ENCODE data around the gene MRM1.

The MRM1 gene

DNA sequence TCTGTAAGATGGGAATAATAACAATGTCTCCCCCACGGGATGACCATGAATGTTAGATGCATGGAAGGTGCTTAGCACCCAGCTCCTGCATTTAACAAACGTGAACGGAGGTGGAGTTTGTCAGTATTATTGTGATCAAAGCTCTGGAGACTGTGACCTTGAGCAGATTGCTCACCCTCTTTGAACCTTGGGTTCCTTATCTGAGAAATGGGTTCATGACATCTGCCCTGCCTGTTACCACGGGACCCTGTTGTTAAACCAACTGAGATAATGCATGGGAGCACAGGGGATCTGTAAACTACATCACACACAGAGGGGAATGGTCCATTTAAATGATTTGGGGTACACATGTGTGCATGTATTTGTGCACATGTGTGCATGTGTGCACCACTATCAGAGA lies 29.6 kb downstream of the MRM1 start:
- H3K9ac ChIP-seq (ENCODE audit: low read length in 2 of 2) = no peak overlapping the region
- H3K4me3 ChIP-seq (ENCODE audit: low read length in 2 of 2) = no peak overlapping the region
- peaks cover 3% of the 10 kb centered on the region for H3K4me1 ChIP-seq (ENCODE audit: control insufficient read depth, insufficient read depth, low read length)
- H3K27ac ChIP-seq (ENCODE audit: low read length) = no peak overlapping the region
- H3K9me3 ChIP-seq (ENCODE audit: control insufficient read depth in 2 of 2, low read length in 2 of 2) = no peaks in the 10 kb centered on the region
- no peaks in the 10 kb centered on the region for H3K36me3 ChIP-seq (ENCODE audit: control insufficient read depth in 2 of 2, insufficient read depth in 2 of 2, low read length in 2 of 2)
- peaks cover 35 to 42% of the 10 kb centered on the region in 2 donors for H3K27me3 ChIP-seq (ENCODE audit: control insufficient read depth in 1 of 2, insufficient read depth in 2 of 2, low read length in 2 of 2)

DNA sequence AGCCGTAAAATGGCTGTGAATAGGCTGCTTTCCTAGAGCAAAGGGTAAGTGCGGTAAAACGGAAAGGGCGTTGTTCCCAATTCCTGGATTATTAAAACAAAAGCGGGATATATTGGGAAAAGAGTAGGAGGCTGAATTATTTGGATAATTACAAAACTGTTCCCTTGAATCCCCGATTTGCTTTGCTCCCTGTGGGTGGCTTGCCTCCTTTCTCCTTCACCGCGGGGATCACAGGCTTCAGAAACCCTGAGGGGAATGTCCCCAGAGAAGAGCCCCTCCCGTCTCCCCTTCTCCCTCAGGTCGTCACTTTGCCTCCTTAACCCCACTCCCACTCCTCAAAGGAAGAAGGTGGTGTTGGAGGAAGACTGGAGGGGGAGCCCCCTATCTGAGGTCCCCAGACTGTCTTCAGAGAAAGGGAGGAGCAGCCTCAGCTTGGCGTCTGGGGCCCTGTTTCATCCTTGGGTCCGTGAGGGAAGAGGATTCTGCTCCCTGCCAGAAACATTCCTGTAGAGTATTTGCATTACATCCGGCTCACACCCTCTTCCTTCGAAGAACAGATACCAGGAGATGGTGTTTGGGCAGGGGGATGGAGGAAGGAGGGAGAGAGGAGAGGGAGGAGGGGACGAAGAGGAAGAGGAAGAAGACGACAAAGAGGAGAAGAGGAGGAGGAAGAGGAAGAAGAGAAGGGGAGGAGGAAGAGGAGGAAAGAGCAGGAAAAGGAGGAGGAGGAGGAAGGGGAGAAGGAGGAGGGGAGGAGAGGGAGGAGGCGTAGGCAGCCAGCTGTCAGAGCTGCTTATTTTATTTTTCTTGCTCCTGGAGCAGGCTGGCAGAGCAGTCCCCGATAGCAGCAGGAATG lies 31.8 kb downstream of the MRM1 start:
- no peaks in the 10 kb centered on the region for H3K9me3 ChIP-seq (ENCODE audit: control insufficient read depth in 2 of 2, low read length in 2 of 2)
- no peak overlapping the region for H3K9ac ChIP-seq (ENCODE audit: low read length in 2 of 2)
- H3K4me1 ChIP-seq (ENCODE audit: control insufficient read depth, insufficient read depth, low read length) = peaks cover 3% of the 10 kb centered on the region
- peaks cover 35 to 49% of the 10 kb centered on the region in 2 donors for H3K27me3 ChIP-seq (ENCODE audit: control insufficient read depth in 1 of 2, insufficient read depth in 2 of 2, low read length in 2 of 2)
- no peak overlapping the region for H3K4me3 ChIP-seq (ENCODE audit: low read length in 2 of 2)
- H3K36me3 ChIP-seq (ENCODE audit: control insufficient read depth in 2 of 2, insufficient read depth in 2 of 2, low read length in 2 of 2) = no peaks in the 10 kb centered on the region
- H3K27ac ChIP-seq (ENCODE audit: low read length) = no peak overlapping the region

DNA sequence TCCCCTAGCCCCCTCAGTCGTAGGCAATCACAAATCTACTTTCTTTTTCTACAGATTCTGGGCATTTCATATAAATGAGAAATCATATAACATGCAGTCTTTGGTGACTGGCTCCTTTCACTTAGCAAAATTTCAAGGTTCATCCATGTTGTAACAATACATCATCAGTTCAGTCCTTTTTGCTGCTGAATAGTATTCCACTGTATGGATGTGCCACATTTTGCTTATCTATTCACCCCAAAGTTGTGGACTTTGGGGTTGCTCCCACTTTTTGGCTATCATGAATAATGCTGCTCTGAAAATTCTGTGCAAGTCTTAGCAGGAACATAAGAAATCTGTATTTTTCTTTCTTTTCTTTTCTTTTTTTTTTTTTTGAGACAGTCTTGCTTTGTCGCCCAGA lies 39.0 kb downstream of the MRM1 start:
- no peak overlapping the region for H3K9ac ChIP-seq (ENCODE audit: low read length in 2 of 2)
- H3K27ac ChIP-seq (ENCODE audit: low read length) = no peak overlapping the region
- peaks cover 48 to 67% of the 10 kb centered on the region in 2 donors for H3K27me3 ChIP-seq (ENCODE audit: control insufficient read depth in 1 of 2, insufficient read depth in 2 of 2, low read length in 2 of 2)
- H3K4me1 ChIP-seq (ENCODE audit: control insufficient read depth, insufficient read depth, low read length) = peaks cover 10% of the 10 kb centered on the region
- no peaks in the 10 kb centered on the region for H3K36me3 ChIP-seq (ENCODE audit: control insufficient read depth in 2 of 2, insufficient read depth in 2 of 2, low read length in 2 of 2)
- H3K9me3 ChIP-seq (ENCODE audit: control insufficient read depth in 2 of 2, low read length in 2 of 2) = no peaks in the 10 kb centered on the region
- H3K4me3 ChIP-seq (ENCODE audit: low read length in 2 of 2) = no peak overlapping the region

DNA sequence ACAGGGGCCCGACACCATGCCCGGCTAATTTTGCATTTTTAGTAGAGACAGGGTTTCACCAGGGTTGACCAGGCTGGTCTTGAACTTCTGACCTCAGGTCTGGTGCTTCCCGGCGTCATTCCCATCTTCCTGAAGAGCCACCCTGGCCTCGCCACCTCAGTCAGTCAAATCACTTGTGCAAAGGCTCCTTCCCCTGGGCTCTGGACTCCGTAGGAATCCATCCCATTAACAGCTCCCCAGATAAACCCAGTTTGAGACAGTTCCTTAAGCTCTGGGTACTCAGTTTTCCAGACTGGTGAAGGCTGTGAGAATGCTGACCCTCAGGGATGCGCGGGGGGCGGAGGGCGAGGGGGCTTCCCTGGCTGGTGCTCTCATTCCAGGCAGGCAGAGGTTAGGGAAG lies 39.5 kb downstream of the MRM1 start:
- Histone ChIP-seq H3K4me3 (ENCODE audit: low read length in 2 of 2) (no peak overlapping the region), H3K9ac (ENCODE audit: low read length in 2 of 2) (no peak overlapping the region), H3K27ac (ENCODE audit: low read length) (no peak overlapping the region), H3K36me3 (ENCODE audit: control insufficient read depth in 2 of 2, insufficient read depth in 2 of 2, low read length in 2 of 2) (no peaks in the 10 kb centered on the region), H3K9me3 (ENCODE audit: control insufficient read depth in 2 of 2, low read length in 2 of 2) (no peaks in the 10 kb centered on the region), H3K27me3 (ENCODE audit: control insufficient read depth in 1 of 2, insufficient read depth in 2 of 2, low read length in 2 of 2) (peaks cover 46 to 67% of the 10 kb centered on the region in 2 donors), H3K4me1 (ENCODE audit: control insufficient read depth, insufficient read depth, low read length) (peaks cover 10% of the 10 kb centered on the region)

DNA sequence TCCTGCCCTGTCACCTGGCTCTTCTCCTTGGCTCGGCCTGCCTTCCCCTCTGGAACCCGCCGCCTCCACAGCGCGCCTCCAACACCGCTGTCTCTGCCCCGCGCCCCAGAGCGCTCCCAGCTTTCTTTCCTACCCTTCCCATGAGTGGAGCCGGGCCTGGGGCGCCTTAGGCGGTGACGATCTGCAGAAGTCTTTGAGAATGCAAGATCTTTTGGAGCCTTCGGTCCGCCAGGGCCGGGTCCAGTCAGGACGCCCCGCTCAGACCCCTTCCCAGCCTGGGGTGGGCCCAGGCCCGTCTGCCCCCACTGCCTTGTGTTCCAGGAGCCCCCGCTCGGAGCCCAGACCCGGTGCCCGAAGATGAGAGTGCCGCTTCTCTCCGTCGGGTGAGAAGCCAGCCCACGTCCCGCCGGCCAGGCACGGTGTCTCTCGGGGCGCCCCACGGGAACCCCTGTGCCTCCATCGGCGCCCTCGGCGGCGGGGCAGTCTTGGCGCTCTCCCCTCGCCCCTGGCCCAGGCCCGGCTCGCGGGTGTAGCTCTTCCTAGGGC lies 40.0 kb downstream of the MRM1 start:
- Histone ChIP-seq H3K4me1 (ENCODE audit: control insufficient read depth, insufficient read depth, low read length) (peaks cover 10% of the 10 kb centered on the region), H3K9me3 (ENCODE audit: control insufficient read depth in 2 of 2, low read length in 2 of 2) (no peaks in the 10 kb centered on the region), H3K27me3 (ENCODE audit: control insufficient read depth in 1 of 2, insufficient read depth in 2 of 2, low read length in 2 of 2) (peaks cover 51 to 73% of the 10 kb centered on the region in 2 donors), H3K9ac (ENCODE audit: low read length in 2 of 2) (no peak overlapping the region), H3K4me3 (ENCODE audit: low read length in 2 of 2) (peak overlapping the region; percentile 37 to 57), H3K36me3 (ENCODE audit: control insufficient read depth in 2 of 2, insufficient read depth in 2 of 2, low read length in 2 of 2) (no peaks in the 10 kb centered on the region), H3K27ac (ENCODE audit: low read length) (no peak overlapping the region)

DNA sequence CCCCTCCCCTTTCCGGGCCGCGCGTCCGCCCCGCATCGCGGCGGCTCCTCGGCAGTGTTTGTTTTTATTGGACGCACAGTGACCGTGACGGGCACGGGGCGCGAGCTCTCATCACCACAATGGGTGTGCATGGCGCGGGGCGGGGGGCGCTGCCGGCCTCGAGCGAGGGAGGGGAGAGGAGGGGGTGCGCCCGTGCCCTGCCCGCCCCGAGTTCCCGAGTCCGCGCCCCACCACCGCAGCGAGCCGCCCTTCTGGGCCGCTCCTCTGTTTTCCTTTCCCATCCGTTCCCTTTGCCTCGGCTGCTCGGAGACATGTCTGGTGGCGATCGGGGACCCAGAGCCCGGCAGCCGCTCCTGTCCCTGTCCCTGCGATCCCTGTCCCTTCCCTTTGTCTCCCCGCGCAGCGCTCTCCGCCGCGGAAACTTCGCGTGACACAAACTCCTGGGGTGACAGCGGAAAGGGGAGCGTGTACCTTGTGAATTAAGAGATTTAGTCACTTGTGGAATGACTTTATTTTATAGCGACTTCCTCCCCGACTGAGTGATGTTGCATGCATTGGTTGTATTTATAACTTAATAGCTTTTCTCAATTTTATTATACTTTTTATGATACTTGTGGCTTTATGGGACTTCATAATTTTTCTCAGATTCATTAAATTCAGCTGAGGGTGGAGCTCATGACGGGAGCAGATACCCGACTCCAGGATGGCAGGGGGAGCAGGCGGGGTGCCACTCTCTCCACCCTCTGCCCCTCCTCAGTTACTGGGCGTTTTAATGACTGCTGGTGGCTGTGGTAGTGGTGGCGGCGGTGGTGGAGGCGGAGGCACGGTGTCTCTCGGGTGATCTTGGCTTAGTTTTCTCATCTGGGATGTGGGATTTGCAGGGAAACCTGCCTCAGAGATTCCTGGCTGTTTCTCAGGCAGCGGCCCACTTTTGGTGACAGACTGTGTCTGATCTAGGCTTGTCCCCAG lies 40.8 kb downstream of the MRM1 start:
- peak overlapping the region; percentile 37 to 57 for H3K4me3 ChIP-seq (ENCODE audit: low read length in 2 of 2)
- H3K27me3 ChIP-seq (ENCODE audit: control insufficient read depth in 1 of 2, insufficient read depth in 2 of 2, low read length in 2 of 2) = peaks cover 58 to 70% of the 10 kb centered on the region in 2 donors
- no peaks in the 10 kb centered on the region for H3K36me3 ChIP-seq (ENCODE audit: control insufficient read depth in 2 of 2, insufficient read depth in 2 of 2, low read length in 2 of 2)
- no peak overlapping the region for H3K9ac ChIP-seq (ENCODE audit: low read length in 2 of 2)
- H3K9me3 ChIP-seq (ENCODE audit: control insufficient read depth in 2 of 2, low read length in 2 of 2) = no peaks in the 10 kb centered on the region
- no peak overlapping the region for H3K27ac ChIP-seq (ENCODE audit: low read length)
- H3K4me1 ChIP-seq (ENCODE audit: control insufficient read depth, insufficient read depth, low read length) = peaks cover 10% of the 10 kb centered on the region

DNA sequence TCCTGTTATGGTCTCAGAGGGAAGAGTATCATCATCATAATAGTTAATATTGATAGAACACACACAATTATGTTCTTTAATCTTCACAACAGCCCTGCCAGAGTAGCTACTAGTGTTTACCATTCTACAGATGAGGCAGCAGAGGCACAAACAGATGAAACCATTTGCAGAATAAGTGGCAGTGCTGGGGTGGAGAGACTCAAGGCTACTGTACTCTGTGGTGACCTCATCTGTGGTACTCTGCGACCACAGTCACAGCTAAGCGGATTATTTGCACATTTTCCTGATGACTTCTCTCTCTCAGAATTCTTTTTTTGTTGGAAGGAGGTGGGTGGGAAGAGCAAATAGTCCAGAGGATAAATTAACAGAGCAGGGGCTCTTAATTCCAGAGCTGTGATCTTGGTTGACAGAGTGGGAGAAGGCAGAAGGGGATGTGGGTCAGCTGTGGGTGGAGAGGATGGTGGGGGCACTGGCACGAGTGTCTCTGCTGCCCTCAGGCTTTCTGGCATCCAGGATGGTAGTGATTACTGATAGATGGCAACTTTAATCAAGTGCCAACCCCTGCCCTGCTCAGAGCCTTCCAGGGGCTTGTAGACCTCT lies 41.8 kb downstream of the MRM1 start:
- no peak overlapping the region for H3K9ac ChIP-seq (ENCODE audit: low read length in 2 of 2)
- H3K27ac ChIP-seq (ENCODE audit: low read length) = no peak overlapping the region
- peaks cover 63 to 70% of the 10 kb centered on the region in 2 donors for H3K27me3 ChIP-seq (ENCODE audit: control insufficient read depth in 1 of 2, insufficient read depth in 2 of 2, low read length in 2 of 2)
- no peak overlapping the region for H3K4me3 ChIP-seq (ENCODE audit: low read length in 2 of 2)
- no peaks in the 10 kb centered on the region for H3K36me3 ChIP-seq (ENCODE audit: control insufficient read depth in 2 of 2, insufficient read depth in 2 of 2, low read length in 2 of 2)
- H3K4me1 ChIP-seq (ENCODE audit: control insufficient read depth, insufficient read depth, low read length) = peaks cover 10% of the 10 kb centered on the region
- no peaks in the 10 kb centered on the region for H3K9me3 ChIP-seq (ENCODE audit: control insufficient read depth in 2 of 2, low read length in 2 of 2)

DNA sequence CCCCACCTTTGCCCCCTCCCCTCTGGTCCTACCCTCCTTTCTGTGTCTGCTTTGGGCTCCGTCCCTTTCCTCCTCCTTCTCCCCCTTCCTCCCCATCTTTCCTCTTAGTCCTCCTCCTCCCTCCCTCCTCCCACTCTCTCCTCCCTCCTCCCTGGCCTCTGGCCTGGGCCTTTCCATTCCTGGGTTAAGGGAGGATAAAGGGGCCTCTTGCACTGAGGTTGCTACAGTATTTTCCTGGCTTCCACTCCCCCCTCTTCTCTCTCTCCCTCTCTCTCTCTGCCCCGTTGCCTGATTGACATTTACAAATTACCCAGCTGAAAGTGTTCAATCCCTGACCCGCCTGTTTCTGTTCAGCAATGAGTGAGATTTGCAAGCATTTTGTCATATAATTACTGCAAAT lies 44.0 kb downstream of the MRM1 start:
- H3K36me3 ChIP-seq (ENCODE audit: control insufficient read depth in 2 of 2, insufficient read depth in 2 of 2, low read length in 2 of 2) = no peaks in the 10 kb centered on the region
- H3K4me3 ChIP-seq (ENCODE audit: low read length in 2 of 2) = no peak overlapping the region
- H3K27me3 ChIP-seq (ENCODE audit: control insufficient read depth in 1 of 2, insufficient read depth in 2 of 2, low read length in 2 of 2) = peaks cover 61 to 66% of the 10 kb centered on the region in 2 donors

DNA sequence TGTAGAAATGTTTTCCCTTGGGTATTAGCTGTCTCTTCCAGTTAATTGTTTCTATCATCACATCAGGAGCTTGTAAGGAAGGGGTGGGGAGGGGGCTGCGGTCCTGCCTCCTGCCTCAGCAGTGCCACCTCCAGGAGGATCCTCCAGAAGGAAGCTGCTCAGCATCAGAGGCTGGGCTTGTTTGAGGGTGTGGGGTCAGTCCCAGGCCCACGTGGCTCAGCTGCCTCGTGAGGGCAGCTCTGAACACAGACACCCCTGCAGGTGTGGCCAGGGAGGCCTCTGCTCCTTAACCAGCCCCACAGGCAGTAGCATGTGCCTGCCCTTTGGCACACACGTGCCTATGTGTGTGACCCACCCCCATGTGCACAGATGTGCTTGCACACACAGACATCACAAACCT lies 46.3 kb downstream of the MRM1 start:
- peaks cover 51 to 56% of the 10 kb centered on the region in 2 donors for H3K27me3 ChIP-seq (ENCODE audit: control insufficient read depth in 1 of 2, insufficient read depth in 2 of 2, low read length in 2 of 2)

More for the DNA sequence above, 44.0 kb downstream of the MRM1 start:
- Histone ChIP-seq H3K27ac (ENCODE audit: low read length) (no peak overlapping the region), H3K9me3 (ENCODE audit: control insufficient read depth in 2 of 2, low read length in 2 of 2) (no peaks in the 10 kb centered on the region), H3K4me1 (ENCODE audit: control insufficient read depth, insufficient read depth, low read length) (peaks cover 10% of the 10 kb centered on the region), H3K9ac (ENCODE audit: low read length in 2 of 2) (no peak overlapping the region)

DNA sequence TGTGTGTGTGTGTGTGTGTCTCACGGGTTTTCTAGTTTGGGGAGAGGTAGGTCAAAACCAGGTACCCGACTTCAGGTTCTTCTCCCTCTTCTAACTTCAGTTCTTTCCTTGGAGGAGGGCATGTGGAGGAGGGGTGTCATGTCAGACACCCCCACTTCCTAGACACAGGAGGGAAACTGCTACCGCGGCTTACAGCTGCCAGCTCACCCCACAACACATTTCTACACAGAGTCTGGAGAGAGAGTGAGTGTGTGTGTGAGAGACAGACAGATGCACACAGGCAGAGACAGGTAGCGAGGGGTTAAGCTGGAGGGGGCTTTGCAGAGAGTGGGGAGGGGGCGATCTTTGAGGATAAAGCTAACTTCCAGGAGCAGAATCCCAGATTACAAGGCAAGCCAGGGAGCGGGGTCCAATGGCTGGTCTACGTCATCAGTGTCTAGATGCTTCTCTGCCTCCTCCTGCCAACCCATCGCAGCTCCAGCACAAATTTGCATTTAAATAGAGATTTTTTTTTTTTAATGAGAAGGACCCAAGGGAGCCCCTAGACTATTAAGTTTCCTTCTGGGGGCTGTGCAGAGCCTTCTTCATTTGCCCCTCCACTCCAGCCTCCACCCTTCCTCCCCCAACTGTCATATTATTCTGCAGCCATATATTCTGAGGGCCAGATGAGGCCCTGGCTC lies 48.9 kb downstream of the MRM1 start:
- no peak overlapping the region for H3K9ac ChIP-seq (ENCODE audit: low read length in 2 of 2)
- H3K27me3 ChIP-seq (ENCODE audit: control insufficient read depth in 1 of 2, insufficient read depth in 2 of 2, low read length in 2 of 2) = peaks cover 34 to 45% of the 10 kb centered on the region in 2 donors
- H3K4me1 ChIP-seq (ENCODE audit: control insufficient read depth, insufficient read depth, low read length) = no peaks in the 10 kb centered on the region
- no peak overlapping the region for H3K4me3 ChIP-seq (ENCODE audit: low read length in 2 of 2)
- no peaks in the 10 kb centered on the region for H3K36me3 ChIP-seq (ENCODE audit: control insufficient read depth in 2 of 2, insufficient read depth in 2 of 2, low read length in 2 of 2)
- no peaks in the 10 kb centered on the region for H3K9me3 ChIP-seq (ENCODE audit: control insufficient read depth in 2 of 2, low read length in 2 of 2)
- H3K27ac ChIP-seq (ENCODE audit: low read length) = no peak overlapping the region

More for the DNA sequence above, 46.3 kb downstream of the MRM1 start:
- H3K27ac ChIP-seq (ENCODE audit: low read length) = no peak overlapping the region
- no peak overlapping the region for H3K9ac ChIP-seq (ENCODE audit: low read length in 2 of 2)
- no peaks in the 10 kb centered on the region for H3K4me1 ChIP-seq (ENCODE audit: control insufficient read depth, insufficient read depth, low read length)
- no peaks in the 10 kb centered on the region for H3K36me3 ChIP-seq (ENCODE audit: control insufficient read depth in 2 of 2, insufficient read depth in 2 of 2, low read length in 2 of 2)
- H3K4me3 ChIP-seq (ENCODE audit: low read length in 2 of 2) = no peak overlapping the region
- H3K9me3 ChIP-seq (ENCODE audit: control insufficient read depth in 2 of 2, low read length in 2 of 2) = no peaks in the 10 kb centered on the region

All from stomach smooth muscle (tissue), 2 donors.